Tibial nerve (tissue), 3 donors: ENCODE results near the gene TMEM44.

Experiments
- CTCF ChIP-seq, 5 experiments: fragments of 200-600 bp in 3 of 5; fragments of 450-650 bp in 2 of 5; sonication (generic) in 3 of 5; IDR thresholded peaks; one replicate each; pipeline ENCODE4 v1.5.1; 2016 to 2019; ENCODE audit warnings: antibody characterized with exemption in 5 of 5, mild to moderate bottlenecking in 3 of 5, moderate library complexity in 2 of 5
- POLR2A ChIP-seq, 2 donors: fragments of 450-650 bp; IDR thresholded peaks; one replicate each; pipeline ENCODE4 v1.6.1; 2017; ENCODE audit warnings: antibody characterized with exemption in 2 of 2, mild to moderate bottlenecking in 2 of 2, moderate library complexity in 2 of 2

DNA sequence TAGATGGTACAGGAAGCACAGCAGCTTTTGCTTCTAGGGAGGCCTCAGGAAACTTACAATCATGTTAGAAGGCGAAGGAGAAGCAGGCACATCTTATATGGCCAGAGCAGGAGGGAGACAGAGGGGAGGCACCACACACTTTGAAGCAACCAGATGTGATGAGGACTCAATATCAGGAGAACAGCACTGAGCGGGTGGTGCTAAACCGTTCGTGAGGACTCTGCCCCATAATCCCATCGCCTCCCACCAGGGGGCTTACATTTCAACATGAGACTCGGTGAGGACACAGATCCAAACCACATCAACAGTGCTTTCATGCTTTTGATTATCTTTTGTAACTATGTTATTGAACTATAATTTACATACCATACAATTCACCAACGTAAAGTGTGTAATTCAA lies 7.6 kb upstream of the TMEM44 start:
- TF ChIP-seq CTCF (IDR thresholded peaks at IDR 0.05) (peak in 1 of 5 experiments; percentile 4), POLR2A (IDR thresholded peaks at IDR 0.05) (no peak)
